HG03139 (cell line): ENCODE results near the gene ANKRD60.

Experiments
- ATAC-seq: cut with Tn5 transposase; IDR thresholded peaks from one replicate; pipeline ENCODE4 v1.9.1; 2021; ENCODE audit not compliant: unreplicated experiment

ANKRD60 gene

DNA sequence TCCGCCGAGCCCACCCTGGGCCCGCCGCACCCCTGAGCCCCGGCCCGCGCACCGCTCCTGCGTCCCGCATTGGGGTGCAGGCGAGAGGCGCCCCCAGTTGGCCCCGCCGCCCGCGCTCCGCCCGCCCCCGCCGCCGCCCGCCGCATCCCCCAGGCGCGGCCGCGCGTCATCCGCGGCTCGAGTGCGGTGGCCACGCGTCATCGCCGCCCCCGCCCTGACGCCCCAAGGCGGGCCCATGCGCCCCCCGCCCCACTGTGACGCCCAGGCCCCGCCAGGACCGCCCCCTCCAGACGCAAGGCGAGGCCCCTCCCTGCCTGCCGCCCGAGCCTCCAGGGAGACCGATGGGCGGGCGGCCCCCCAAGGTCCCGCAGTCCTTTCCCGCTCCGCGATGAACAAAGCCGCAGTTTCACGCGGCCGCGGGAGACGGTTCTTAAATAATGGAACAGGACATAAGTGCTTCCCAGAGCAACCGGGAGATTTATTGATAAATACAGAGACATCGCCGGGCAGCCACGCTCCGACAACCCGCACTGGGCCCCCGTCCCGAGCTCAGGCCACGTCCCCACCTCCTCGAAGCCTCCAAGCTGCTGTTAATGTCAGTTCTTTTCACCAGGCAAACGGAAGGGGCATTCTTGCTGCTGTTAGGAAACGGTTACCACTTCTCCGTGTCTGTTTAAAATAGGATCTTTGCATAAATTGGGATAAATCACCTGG, at the start of gene ANKRD60:
Gene ANKRD60 (minus strand): TSS at position 170 of the 714 bp plus-strand sequence. CDS start 0 bp downstream, at position 170.
- ATAC-seq: no peak

DNA sequence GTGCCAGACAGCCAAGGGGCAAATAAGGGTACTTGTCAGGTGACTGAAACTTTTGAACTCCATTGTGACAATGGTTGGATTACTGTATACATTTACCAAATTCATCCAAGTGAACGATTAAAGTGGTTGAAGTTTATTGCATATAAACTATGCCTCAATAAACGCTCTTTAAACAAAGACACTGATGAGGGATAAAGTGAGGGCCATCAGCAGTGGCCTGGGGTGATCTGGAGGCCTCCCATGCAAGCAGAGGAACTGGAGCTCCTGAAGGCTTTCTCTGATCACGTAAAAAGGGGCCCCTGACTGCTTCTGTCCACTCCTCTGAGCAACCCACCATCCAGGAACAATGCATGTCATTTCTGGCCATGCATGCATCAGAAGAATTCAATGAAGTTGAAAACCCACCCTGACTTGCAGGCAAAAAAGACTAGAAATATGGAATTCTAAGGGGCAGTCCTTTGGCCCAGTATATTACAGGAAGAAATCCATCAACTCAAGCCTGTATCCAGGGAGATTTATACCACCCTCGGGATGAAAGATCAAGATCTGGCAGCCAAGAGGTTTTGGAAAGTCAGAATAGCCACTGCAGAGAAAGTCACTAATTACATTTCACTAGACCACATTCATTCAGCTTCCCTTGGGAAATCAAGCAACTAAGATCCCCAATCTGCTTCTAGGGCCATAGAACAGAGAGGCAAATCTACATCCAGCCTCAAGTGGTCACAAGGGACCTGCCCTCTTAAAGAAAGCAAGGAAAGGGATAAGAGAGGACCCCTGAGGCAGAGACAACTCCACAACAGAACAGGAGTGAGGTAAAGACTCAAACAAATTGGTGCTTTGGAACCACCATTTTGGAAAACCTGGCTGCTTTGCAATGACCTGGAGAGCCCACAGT, 49.4 kb upstream of the ANKRD60 start:
- no peak for ATAC-seq

- no peak for ATAC-seq
Measured at GRCh38 chr20:58277107-58277506, 48.7 kb upstream of the ANKRD60 start.

DNA sequence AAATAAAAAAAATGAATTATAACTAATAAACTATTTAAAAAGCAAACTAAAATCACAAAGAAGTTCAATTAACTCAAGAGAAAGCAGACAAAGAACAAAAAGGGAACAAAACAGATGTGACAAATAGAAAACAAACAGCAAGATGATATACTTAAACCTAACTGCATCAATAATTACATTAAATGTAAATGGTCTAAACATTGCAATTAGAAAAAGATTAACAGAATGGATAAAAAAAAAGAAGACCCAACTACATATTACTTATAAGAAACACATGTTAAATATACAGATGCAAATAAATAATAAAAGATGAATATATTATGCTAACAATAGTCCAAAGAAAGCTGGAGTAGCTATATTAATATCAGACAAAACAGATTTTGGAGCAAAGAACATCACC, 45.9 kb upstream of the ANKRD60 start:
- no peak for ATAC-seq

DNA sequence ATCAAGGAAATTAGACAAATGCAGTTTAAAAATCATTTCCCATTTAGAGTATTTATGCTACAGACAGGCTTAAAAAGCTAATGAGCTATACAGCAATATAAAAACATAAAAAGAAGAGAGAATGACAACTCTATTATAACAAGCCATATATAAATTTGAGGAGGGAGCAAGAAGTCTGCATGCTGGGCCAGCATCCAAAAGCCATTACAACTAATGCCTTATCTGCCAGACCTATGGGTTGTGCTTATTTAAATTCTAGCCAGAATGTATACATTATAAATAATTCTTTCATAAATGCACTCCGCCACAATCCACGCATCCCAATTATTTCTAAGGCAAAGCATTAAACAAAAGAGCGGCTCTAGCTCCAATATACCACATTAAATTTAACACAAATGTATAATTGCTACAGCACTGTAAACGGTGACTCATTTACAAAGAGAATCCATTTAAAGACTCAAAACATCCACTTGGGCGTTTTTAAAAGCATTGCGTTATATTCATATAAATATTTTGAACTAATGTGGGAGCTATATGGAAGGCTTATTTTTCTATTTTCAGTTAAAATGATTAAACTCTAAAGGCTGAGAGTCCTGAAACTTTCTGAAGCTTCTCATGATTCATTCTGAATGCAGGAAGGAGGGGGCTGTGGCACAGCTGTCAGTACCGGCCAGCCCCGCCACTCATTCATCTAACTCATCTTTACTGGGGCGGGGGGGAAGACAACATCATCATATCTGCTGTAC, 43.3 kb upstream of the ANKRD60 start:
- ATAC-seq: no peak

GRCh38 chr20:58268936-58269619, 40.6 kb upstream of the ANKRD60 start:
- ATAC-seq: no peak

DNA sequence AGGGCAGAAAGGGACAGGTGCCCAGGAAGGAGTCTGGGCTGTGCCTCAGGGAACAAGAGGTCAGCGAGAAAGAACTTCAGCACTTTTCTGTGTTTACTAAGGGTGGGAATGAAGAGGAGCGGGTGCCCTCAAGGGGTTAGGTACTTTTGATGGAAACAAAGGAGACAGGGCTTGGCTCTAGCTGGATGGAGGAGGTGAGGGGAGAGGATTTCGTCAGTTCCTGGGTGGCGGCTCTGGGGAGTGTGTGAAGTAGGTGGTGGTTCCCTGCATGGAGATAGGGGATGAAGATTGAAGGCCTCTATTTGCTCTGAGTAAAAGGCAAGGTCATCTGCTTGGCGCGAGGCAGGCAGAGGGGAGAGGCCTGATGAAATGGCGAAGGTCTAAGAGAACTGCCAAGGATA, 40.0 kb upstream of the ANKRD60 start:
- no peak for ATAC-seq

GRCh38 chr20:58267389-58268215, 39.1 kb upstream of the ANKRD60 start:
- no peak for ATAC-seq

GRCh38 chr20:58264271-58264670, 35.8 kb upstream of the ANKRD60 start:
- no peak for ATAC-seq

GRCh38 chr20:58261660-58262059, 33.2 kb upstream of the ANKRD60 start:
- no peak for ATAC-seq

DNA sequence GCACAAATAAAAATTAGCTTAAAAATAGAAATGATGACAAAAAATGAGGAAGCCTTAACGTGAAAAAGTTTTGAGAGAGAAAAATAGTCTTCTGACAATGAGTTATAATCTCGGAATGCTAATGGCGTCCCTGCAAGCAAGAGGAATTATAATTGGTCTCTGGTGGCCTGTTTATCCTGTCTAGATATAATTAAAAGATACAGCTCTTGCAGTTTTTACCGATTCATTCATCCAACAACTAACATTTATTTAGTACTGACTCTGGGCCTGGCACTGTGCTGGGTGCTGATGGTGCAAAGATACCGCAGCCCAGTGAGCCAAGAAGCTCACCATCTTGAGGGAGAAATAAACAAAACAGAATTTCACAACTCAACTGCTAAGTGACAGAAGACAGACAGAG, 31.6 kb upstream of the ANKRD60 start:
- no peak for ATAC-seq

DNA sequence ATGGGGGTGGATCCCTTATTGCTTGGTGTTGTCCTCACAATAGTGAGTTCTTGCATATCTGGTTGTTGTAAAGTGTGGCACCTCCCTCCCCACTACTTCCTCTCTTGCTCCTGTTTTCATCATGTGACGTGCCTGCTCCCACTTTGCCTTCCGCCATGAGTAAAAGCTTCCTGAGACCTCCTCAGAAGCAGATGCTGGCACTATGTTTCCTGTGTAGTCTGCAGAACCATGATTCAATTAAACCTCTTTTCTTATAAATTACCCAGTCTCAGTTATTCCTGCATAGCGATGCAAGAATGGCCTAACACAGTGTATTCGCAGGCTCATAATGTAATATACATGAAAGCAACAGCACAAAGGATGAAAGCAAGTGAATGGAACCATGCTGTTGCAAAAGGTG, 28.4 kb upstream of the ANKRD60 start:
- no peak for ATAC-seq

GRCh38 chr20:58256307-58256706, 27.9 kb upstream of the ANKRD60 start:
- no peak for ATAC-seq

GRCh38 chr20:58254890-58255289, 26.4 kb upstream of the ANKRD60 start:
- ATAC-seq: no peak

- no peak for ATAC-seq
Measured at GRCh38 chr20:58251979-58252591, 23.6 kb upstream of the ANKRD60 start.

GRCh38 chr20:58251348-58251978, 23.0 kb upstream of the ANKRD60 start:
- ATAC-seq: no peak

GRCh38 chr20:58246346-58246745, 17.9 kb upstream of the ANKRD60 start:
- no peak for ATAC-seq

- no peak for ATAC-seq
Measured at GRCh38 chr20:58245931-58246330, 17.5 kb upstream of the ANKRD60 start.
